H1 (cell line): ENCODE measurements around the gene KLHL28. TPM values are rescaled to one million over a fixed set of nuclear protein-coding genes. Genes with fewer than 3 reads are reported as not detected.

ENCODE experiments used
- CTCF ChIA-PET: fragments of 300-600 bp; sonication (Branson Sonifier 250); formaldehyde crosslinking; loops from one replicate; lab custom pipeline; 2021; ENCODE audit not compliant: partially characterized antibody; lab: Charles Lee
- POLR2A ChIA-PET: fragments of 300-600 bp; sonication (Branson Sonifier 250); formaldehyde crosslinking; loops from one replicate; lab custom pipeline; 2021; ENCODE audit warnings: inconsistent platforms; ENCODE audit not compliant: partially characterized antibody; lab: Charles Lee
- DNase-seq, 2 experiments: peaks; one replicate each; pipeline versions ENCODE4 v3.0.0 to v3.0.0-alpha.2; 2010 to 2022; ENCODE audit warnings: low spot score in 2 of 2, low read depth in 1 of 2, mixed read lengths in 1 of 2
- FAIRE-seq: peaks from 2 replicates; lab custom pipeline; 2011; peaks lifted over from hg19 to GRCh38; lab: Jason Lieb, UNC
- H2AFZ ChIP-seq: 2 replicates; pipeline ENCODE4 v1.8.1; 2012; ENCODE audit warnings: low read length, inconsistent platforms
- H2AK5ac ChIP-seq: 2 replicates; pipeline ENCODE4 v1.6.1; 2013; ENCODE audit warnings: low read depth, low read length
- H2BK120ac ChIP-seq: replicated peaks from 2 replicates; pipeline ENCODE3; 2013; ENCODE audit warnings: low read depth, low read length, inconsistent platforms
- H2BK12ac ChIP-seq: 2 replicates; pipeline ENCODE4 v1.6.1; 2013; ENCODE audit warnings: low read depth, low read length
- H2BK15ac ChIP-seq: 2 replicates; pipeline ENCODE4 v1.6.1; 2013; ENCODE audit warnings: low read length
- H2BK20ac ChIP-seq: 2 replicates; pipeline ENCODE4 v1.6.1; 2013; ENCODE audit warnings: low read length
- H2BK5ac ChIP-seq: 2 replicates; pipeline ENCODE4 v1.6.1; 2013; ENCODE audit warnings: low read depth, low read length
- H3K14ac ChIP-seq: 2 replicates; pipeline ENCODE4 v1.6.1; 2013; ENCODE audit warnings: inconsistent platforms; ENCODE audit not compliant: insufficient read length
- H3K18ac ChIP-seq: 2 replicates; pipeline ENCODE4 v1.6.1; 2013; ENCODE audit warnings: low read length; ENCODE audit errors: extremely low read depth
- H3K23ac ChIP-seq: 2 replicates; pipeline ENCODE4 v1.6.1; 2013; ENCODE audit warnings: inconsistent platforms; ENCODE audit not compliant: insufficient read length
- H3K23me2 ChIP-seq: 2 replicates; pipeline ENCODE4 v1.6.1; 2013; ENCODE audit warnings: low read depth, low read length
- H3K27ac ChIP-seq: 2 replicates; pipeline ENCODE4 v1.6.1; 2011; ENCODE audit warnings: low read depth, low read length, inconsistent platforms
- H3K27me3 ChIP-seq, 4 experiments: replicated peaks in 1 of 4; 1 replicate in 1 of 4; 2 replicates in 3 of 4; pipeline versions ENCODE4 v1.6.1 to v1.8.1; 2011 to 2013; ENCODE audit warnings: low read length in 3 of 4, mild to moderate bottlenecking in 3 of 4, inconsistent platforms in 2 of 4, mixed read lengths in 2 of 4, moderate library complexity in 1 of 4; ENCODE audit not compliant: control insufficient read depth in 3 of 4, insufficient read depth in 3 of 4; ENCODE audit errors: extremely low read depth in 1 of 4
- H3K36me3 ChIP-seq, 4 experiments: 2 replicates each; pipeline versions ENCODE4 v1.6.1 to v1.8.1; 2011 to 2013; ENCODE audit warnings: mild to moderate bottlenecking in 4 of 4, low read length in 3 of 4, moderate library complexity in 2 of 4, control low read depth in 1 of 4, inconsistent platforms in 1 of 4; ENCODE audit not compliant: insufficient read depth in 4 of 4, control insufficient read depth in 2 of 4
- H3K4ac ChIP-seq: replicated peaks from 2 replicates; pipeline ENCODE3; 2013; ENCODE audit warnings: low read length, low read depth, mixed read lengths, inconsistent platforms; ENCODE audit not compliant: insufficient read length
- H3K4me1 ChIP-seq, 4 experiments: replicated peaks in 1 of 4; 1 replicate in 1 of 4; 2 replicates in 3 of 4; pipeline versions ENCODE4 v1.6.1 to v1.8.1; 2011 to 2013; ENCODE audit warnings: low read length in 3 of 4, inconsistent platforms in 2 of 4, mixed read lengths in 1 of 4; ENCODE audit not compliant: insufficient read depth in 4 of 4, control insufficient read depth in 3 of 4
- H3K4me2 ChIP-seq, 2 experiments: 2 replicates each; pipeline versions ENCODE4 v1.6.1 to v1.8.1; 2011 to 2013; ENCODE audit warnings: low read depth in 2 of 2, low read length in 2 of 2, control low read depth in 1 of 2, inconsistent platforms in 1 of 2, mild to moderate bottlenecking in 1 of 2; ENCODE audit not compliant: insufficient read depth in 1 of 2
- H3K4me3 ChIP-seq, 4 experiments: fragments of 200-600, 300-600 bp in 1 of 4; sonication (generic), shearing (Covaris generic), sonication (Bioruptor Twin) in 1 of 4; 2 replicates each; pipeline versions ENCODE4 v1.5.1 to v1.8.1; 2011 to 2016; ENCODE audit warnings: low read length in 4 of 4, low read depth in 3 of 4, control low read depth in 2 of 4, inconsistent platforms in 2 of 4, mild to moderate bottlenecking in 2 of 4, mixed read lengths in 1 of 4, moderate library complexity in 1 of 4; ENCODE audit not compliant: insufficient read depth in 2 of 4; ENCODE audit errors: extremely low read depth in 1 of 4
- H3K56ac ChIP-seq: replicated peaks from 2 replicates; pipeline ENCODE3; 2013; ENCODE audit warnings: low read depth, mild to moderate bottlenecking, mixed read lengths, low read length, inconsistent platforms; ENCODE audit not compliant: insufficient read length
- H3K79me1 ChIP-seq: 2 replicates; pipeline ENCODE4 v1.6.1; 2013; ENCODE audit warnings: low read depth, low read length, control low read depth
- H3K79me2 ChIP-seq, 2 experiments: 2 replicates each; pipeline versions ENCODE4 v1.6.1 to v1.8.1; 2012 to 2013; ENCODE audit warnings: low read length in 2 of 2, mild to moderate bottlenecking in 2 of 2, inconsistent platforms in 1 of 2; ENCODE audit not compliant: insufficient read depth in 2 of 2, control insufficient read depth in 1 of 2
- H3K9ac ChIP-seq, 4 experiments: replicated peaks in 1 of 4; 1 replicate in 1 of 4; 2 replicates in 3 of 4; pipeline versions ENCODE4 v1.6.1 to v1.8.1; 2011 to 2013; ENCODE audit warnings: low read depth in 3 of 4, low read length in 3 of 4, control low read depth in 2 of 4, mild to moderate bottlenecking in 2 of 4, moderate library complexity in 2 of 4, inconsistent platforms in 1 of 4; ENCODE audit errors: extremely low read depth in 1 of 4
- H3K9me3 ChIP-seq, 2 experiments: 2 replicates each; pipeline versions ENCODE4 v1.6.1 to v1.8.1; 2012 to 2013; ENCODE audit warnings: mild to moderate bottlenecking in 2 of 2, moderate library complexity in 2 of 2, control low read depth in 1 of 2, inconsistent platforms in 1 of 2, low read depth in 1 of 2, low read length in 1 of 2, mixed read lengths in 1 of 2; ENCODE audit not compliant: insufficient read depth in 2 of 2
- H4K20me1 ChIP-seq, 2 experiments: replicated peaks in 1 of 2; 2 replicates each; pipeline versions ENCODE3 to v1.8.1; 2011 to 2013; ENCODE audit warnings: inconsistent platforms in 2 of 2, low read length in 2 of 2, mild to moderate bottlenecking in 1 of 2; ENCODE audit not compliant: insufficient read depth in 2 of 2, control insufficient read depth in 1 of 2
- H4K5ac ChIP-seq: 2 replicates; pipeline ENCODE4 v1.6.1; 2013; ENCODE audit warnings: low read length, low read depth, mixed read lengths, inconsistent platforms; ENCODE audit not compliant: insufficient read length
- H4K8ac ChIP-seq: 2 replicates; pipeline ENCODE4 v1.8.0; 2013; ENCODE audit warnings: mild to moderate bottlenecking, moderate library complexity, low read length, inconsistent platforms; ENCODE audit not compliant: insufficient read depth; ENCODE audit errors: extremely low read depth
- H4K91ac ChIP-seq: replicated peaks from 2 replicates; pipeline ENCODE3; 2013; ENCODE audit warnings: low read length, mixed read lengths, inconsistent platforms; ENCODE audit not compliant: insufficient read length
- BRCA1 ChIP-seq: IDR thresholded peaks from 2 replicates; pipeline ENCODE4 v1.6.1; 2012; ENCODE audit warnings: low read depth, low read length, improper control_type of control experiment
- CEBPB ChIP-seq: IDR thresholded peaks from 2 replicates; pipeline ENCODE4 v1.6.1; 2012; ENCODE audit warnings: low read depth, low read length
- CTBP2 ChIP-seq: IDR thresholded peaks from 2 replicates; pipeline ENCODE4 v1.7.0; 2011; ENCODE audit warnings: borderline replicate concordance, mild to moderate bottlenecking, moderate library complexity, mixed read lengths, low read length; ENCODE audit not compliant: insufficient read depth, insufficient read length
- EGR1 ChIP-seq: IDR thresholded peaks from 2 replicates; pipeline ENCODE4 v1.6.1; 2011; ENCODE audit warnings: low read depth, low read length, borderline replicate concordance
- EP300 ChIP-seq, 2 experiments: IDR thresholded peaks; 1 replicate in 1 of 2; 2 replicates in 1 of 2; pipeline ENCODE4 v1.6.1; 2011 to 2012; ENCODE audit warnings: low read depth in 2 of 2, low read length in 2 of 2, mild to moderate bottlenecking in 2 of 2, borderline replicate concordance in 1 of 2, inconsistent platforms in 1 of 2, moderate library complexity in 1 of 2
- FOSL1 ChIP-seq: IDR thresholded peaks from 2 replicates; pipeline ENCODE4 v1.6.1; 2011; ENCODE audit warnings: mild to moderate bottlenecking, low read depth, low read length, moderate library complexity; ENCODE audit not compliant: insufficient read depth
- PHF8 ChIP-seq: fragments of 200-600 bp; sonication (generic); conservative IDR thresholded peaks from 2 replicates; pipeline ENCODE4 v1.7.1; 2012; ENCODE audit warnings: low read depth, mild to moderate bottlenecking, inconsistent platforms, low read length, moderate library complexity
- SIRT6 ChIP-seq: IDR thresholded peaks from one replicate; pipeline ENCODE4 v1.7.1; 2012; ENCODE audit warnings: low read length, inconsistent platforms
- SP2 ChIP-seq: IDR thresholded peaks from 2 replicates; pipeline ENCODE4 v1.6.1; 2012; ENCODE audit warnings: mild to moderate bottlenecking, low read length, inconsistent platforms
- SP4 ChIP-seq: IDR thresholded peaks from 2 replicates; pipeline ENCODE4 v1.6.1; 2012; ENCODE audit warnings: low read length, inconsistent platforms
- TAF7 ChIP-seq: optimal IDR thresholded peaks from 2 replicates; pipeline ENCODE3; 2011; ENCODE audit warnings: low read depth, mild to moderate bottlenecking, inconsistent platforms, low read length, moderate library complexity, borderline replicate concordance
- WGBS, 2 experiments: shearing (Covaris generic) in 1 of 2; methylation state at CpG; one replicate each; pipeline versions ENCODE4 v1.1.6 to v1.1.7; 2013 to 2015; ENCODE audit warnings: low lambda C conversion rate in 2 of 2, mixed read lengths in 2 of 2, inconsistent platforms in 1 of 2, low coverage in 1 of 2, missing lambda C conversion rate in 1 of 2; ENCODE audit not compliant: insufficient replicate concordance in 2 of 2, insufficient coverage in 1 of 2, insufficient read length in 1 of 2; ENCODE audit errors: extremely low coverage in 1 of 2, missing lambda C conversion rate in 1 of 2; 5-methylcytosine and 5-hydroxymethylcytosine counted together
- polyA plus RNA-seq, 7 experiments: library from polyadenylated mRNA; depleted of rRNA in 3 of 7; stranded (reverse) in 5 of 7; unstranded in 2 of 7; fragments of >200 nt in 5 of 7; fragments of 200-250 nt in 2 of 7; gene quantifications; 1 replicate in 5 of 7; 2 replicates in 1 of 7; 4 replicates in 1 of 7; pipeline versions ENCODE4 v1.2.1 to v1.2.3, GENCODE V29; 2011 to 2013; ENCODE audit warnings: missing spikeins in 2 of 7, mixed read lengths in 2 of 7
- total RNA-seq: library from RNA; stranded (reverse); fragmentation: NEBNext Ultra II Directional; extraction: Animal tissue kit (Norgen Biotek cat#: 25700); gene quantifications from 2 replicates; pipeline ENCODE4 v1.2.1, GENCODE V29; 2021
- TF ChIP-seq, protein P1 (sequence below): IDR thresholded peaks from 2 replicates; pipeline ENCODE4 v1.6.1; 2012; ENCODE audit warnings: inconsistent platforms

Gene KLHL28
- total and polyA plus RNA-seq, 2 of the 8 experiments (the other 6 are each of a cell fraction or from before 2014, with no cell fraction given), result 3.3 to 10.5 TPM

DNA sequence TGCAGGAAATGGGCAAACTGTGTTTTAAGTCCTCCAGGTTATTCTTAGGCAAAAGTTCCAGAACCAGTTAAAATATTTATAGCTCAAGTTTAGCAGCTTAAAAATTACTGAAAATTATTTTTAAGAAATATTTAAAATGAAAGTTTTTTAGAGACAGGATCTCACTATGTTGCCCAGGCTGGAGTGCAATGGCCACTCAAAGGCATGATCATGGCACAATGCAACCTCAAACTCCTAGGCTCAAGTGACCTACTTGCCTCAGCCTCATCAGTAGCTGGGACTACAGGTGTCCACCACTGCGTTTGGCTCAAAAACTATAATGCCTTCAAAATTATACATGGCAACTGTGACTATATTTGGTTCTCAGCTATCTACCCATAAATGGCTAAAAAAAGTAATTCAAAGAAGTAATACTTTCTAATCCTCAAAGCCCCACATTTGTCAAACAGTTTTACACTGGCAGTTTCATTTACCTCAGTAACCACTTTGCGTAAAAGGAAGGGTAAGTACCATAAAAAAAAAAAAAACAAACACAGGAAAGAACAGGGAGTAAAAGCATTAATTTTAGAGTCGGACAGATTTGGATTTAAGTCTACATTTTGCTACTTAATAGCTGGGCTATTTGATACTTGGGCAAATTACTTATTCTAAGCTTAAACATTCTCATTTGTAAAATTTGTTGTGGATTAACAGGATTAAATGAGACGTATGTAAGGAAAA is 9.2 kb downstream of the KLHL28 start:
- H4K20me1 ChIP-seq, result peaks cover 0 to 6% of the 10 kb centered on the region in 2 experiments
- no peak overlapping the region for H3K18ac ChIP-seq
- H2BK12ac ChIP-seq, result no peak overlapping the region
- H2BK120ac ChIP-seq, result no peak overlapping the region
- CTCF ChIA-PET, result no interaction called here
- H3K4ac ChIP-seq, result no peak overlapping the region
- H3K4me1 ChIP-seq, result no peaks in the 10 kb centered on the region
- peaks cover 0 to 1% (median 0%) of the 10 kb centered on the region in 4 experiments; a peak in 1 of 7 replicates for H3K27me3 ChIP-seq
- no peak for DNase-seq
- H2AK5ac ChIP-seq, result no peak overlapping the region
- no peak overlapping the region for H4K8ac ChIP-seq
- H3K56ac ChIP-seq, result no peak overlapping the region
- H2BK5ac ChIP-seq, result no peak overlapping the region
- H3K23me2 ChIP-seq, result no peaks in the 10 kb centered on the region
- WGBS, 2 experiments, result 85% methylated on average over 4 of the region's 4 CpGs; no CpG with 5 or more reads in 1 of the 2 experiments
- H3K9me3 ChIP-seq, result no peaks in the 10 kb centered on the region
- no peak overlapping the region for H3K14ac ChIP-seq
- no peak overlapping the region for H2BK20ac ChIP-seq
- H4K91ac ChIP-seq, result no peak overlapping the region
- no peak overlapping the region for H2BK15ac ChIP-seq
- H3K36me3 ChIP-seq, result no peaks in the 10 kb centered on the region
- H3K23ac ChIP-seq, result no peak overlapping the region
- no peak overlapping the region for H3K4me3 ChIP-seq
- H3K9ac ChIP-seq, result no peak overlapping the region
- peaks cover 0 to 40% of the 10 kb centered on the region in 2 experiments; a peak in 2 of 4 replicates for H3K79me2 ChIP-seq
- POLR2A ChIA-PET, result no interaction called here
- H2AFZ ChIP-seq, result no peak overlapping the region
- FAIRE-seq, result no peak
- no peak overlapping the region for H3K4me2 ChIP-seq
- no peak overlapping the region for H3K27ac ChIP-seq
- no peaks in the 10 kb centered on the region; the same call in 1 of the 2 replicates for H3K79me1 ChIP-seq
- no peak overlapping the region for H4K5ac ChIP-seq
- TF ChIP-seq, protein P1, sequence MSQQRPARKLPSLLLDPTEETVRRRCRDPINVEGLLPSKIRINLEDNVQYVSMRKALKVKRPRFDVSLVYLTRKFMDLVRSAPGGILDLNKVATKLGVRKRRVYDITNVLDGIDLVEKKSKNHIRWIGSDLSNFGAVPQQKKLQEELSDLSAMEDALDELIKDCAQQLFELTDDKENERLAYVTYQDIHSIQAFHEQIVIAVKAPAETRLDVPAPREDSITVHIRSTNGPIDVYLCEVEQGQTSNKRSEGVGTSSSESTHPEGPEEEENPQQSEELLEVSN, result no peak
- TF ChIP-seq EGR1, result no peak
- no peak for TF ChIP-seq FOSL1
- no peak for TF ChIP-seq SP2
- no peak for TF ChIP-seq CTBP2
- TF ChIP-seq PHF8, result no peak
- no peak for TF ChIP-seq TAF7
- no peak for TF ChIP-seq CEBPB
- no peak for TF ChIP-seq BRCA1
- TF ChIP-seq EP300 (IDR thresholded peaks at IDR 0.05; ENCODE audit: borderline replicate concordance in 1 of 2, low read depth in 2 of 2, low read length in 2 of 2), result no peak
- TF ChIP-seq SP4, result no peak
- no peak for TF ChIP-seq SIRT6
